T-cell (primary cell): ENCODE results near the gene DAPK1. TPM values are rescaled to one million over a fixed set of nuclear protein-coding genes. Genes with fewer than 3 reads are reported as not detected.

ENCODE experiments used
- ATAC-seq, 4 experiments: fragments of 200-7000 bp in 3 of 4; fragments of 150-1000 bp in 1 of 4; cut with Tn5 transposase; replicated peaks in 1 of 4; 1 replicate in 3 of 4; 2 replicates in 1 of 4; pipeline ENCODE4 v1.10.0; 2021; ENCODE audit warnings: moderate library complexity in 3 of 4, mild to moderate bottlenecking in 2 of 4, moderate number of reproducible peaks in 1 of 4
- CTCF ChIA-PET, 2 donors: fragments of 300-600 bp; sonication (Branson Sonifier 250); formaldehyde crosslinking; loops; one replicate each; lab custom pipeline; 2022; ENCODE audit warnings: antibody characterized with exemption in 2 of 2; lab: Charles Lee
- POLR2A ChIA-PET, 2 donors: fragments of 300-600 bp; sonication (Branson Sonifier 250); formaldehyde crosslinking; loops; one replicate each; lab custom pipeline; 2022; ENCODE audit warnings: antibody characterized with exemption in 2 of 2; lab: Charles Lee
- DNase-seq, 35 experiments: peaks; one replicate each; pipeline versions ENCODE4 v3.0.0 to v3.0.0-alpha.2; 2013 to 2023
- H3K27ac ChIP-seq: one replicate; pipeline ENCODE4 v1.5.1; 2013; ENCODE audit warnings: low read length
- H3K27me3 ChIP-seq, 2 experiments: replicated peaks in 1 of 2; 1 replicate in 1 of 2; 2 replicates in 1 of 2; pipeline versions ENCODE4 v1.6.1 to v1.7.0; 2013; ENCODE audit warnings: low read length in 1 of 2, mixed read lengths in 1 of 2; ENCODE audit not compliant: control insufficient read depth in 2 of 2, insufficient read depth in 2 of 2; ENCODE audit errors: extremely low read depth in 1 of 2
- H3K36me3 ChIP-seq, 2 donors: 1 replicate in 1 of 2; 2 replicates in 1 of 2; pipeline versions ENCODE4 v1.6.1 to v1.7.0; 2013; ENCODE audit warnings: low read length in 1 of 2; ENCODE audit not compliant: control insufficient read depth in 2 of 2, insufficient read depth in 1 of 2; ENCODE audit errors: extremely low read depth in 1 of 2
- H3K4me1 ChIP-seq, 2 experiments: 1 replicate in 1 of 2; 2 replicates in 1 of 2; pipeline versions ENCODE4 v1.6.1 to v1.7.0; 2013; ENCODE audit warnings: low read length in 2 of 2, mixed read lengths in 1 of 2; ENCODE audit not compliant: insufficient read depth in 2 of 2, control insufficient read depth in 1 of 2; ENCODE audit errors: extremely low read depth in 1 of 2
- H3K4me3 ChIP-seq, 2 donors: 1 replicate in 1 of 2; 2 replicates in 1 of 2; pipeline versions ENCODE4 v1.5.1 to v1.7.0; 2013; ENCODE audit warnings: mild to moderate bottlenecking in 2 of 2, low read length in 1 of 2, moderate library complexity in 1 of 2; ENCODE audit not compliant: control insufficient read depth in 1 of 2; ENCODE audit errors: extremely low read depth in 1 of 2
- H3K9me3 ChIP-seq: 2 replicates; pipeline ENCODE4 v1.7.0; 2013
- H3K27ac Mint-ChIP-seq, 2 donors: one replicate each; pipeline ENCODE4 v1.8.0; 2020 to 2021; ENCODE audit warnings: mild to moderate bottlenecking in 2 of 2, mixed read lengths in 2 of 2
- H3K27me3 Mint-ChIP-seq, 2 donors: one replicate each; pipeline ENCODE4 v1.8.0; 2021 to 2022; ENCODE audit warnings: mixed read lengths in 2 of 2
- H3K36me3 Mint-ChIP-seq: one replicate; pipeline ENCODE4 v1.8.0; 2021; ENCODE audit warnings: mixed read lengths
- H3K4me1 Mint-ChIP-seq, 3 donors: one replicate each; pipeline ENCODE4 v1.8.0; 2020 to 2022; ENCODE audit warnings: mixed read lengths in 3 of 3, mild to moderate bottlenecking in 1 of 3
- H3K4me3 Mint-ChIP-seq, 3 donors: one replicate each; pipeline ENCODE4 v1.8.0; 2020 to 2022; ENCODE audit warnings: mild to moderate bottlenecking in 3 of 3, mixed read lengths in 3 of 3, moderate library complexity in 3 of 3
- H3K9me3 Mint-ChIP-seq, 3 donors: one replicate each; pipeline ENCODE4 v1.8.0; 2020 to 2022; ENCODE audit warnings: mixed read lengths in 3 of 3
- WGBS: methylation state at CpG from one replicate; pipeline ENCODE4 v1.1.5; 2013; ENCODE audit warnings: missing lambda C conversion rate; ENCODE audit not compliant: insufficient coverage; 5-methylcytosine and 5-hydroxymethylcytosine counted together
- total RNA-seq, 35 experiments: library from RNA in 6 of 35; stranded (reverse) in 6 of 35; fragments of 120-200 nt in 1 of 35; gene quantifications; one replicate each; pipeline versions ENCODE4 v1.2.1 to v1.2.4 and lab custom pipeline; 2013 to 2026

The DAPK1 gene
- total RNA-seq, 5 donors from 2014 or later (not counting 1 experiment from before 2014, with no cell fraction given): 1.7 to 4.2 (median 2.8) TPM

GRCh38 chr9:87718231-87718630 lies 220.6 kb downstream of the DAPK1 start:
- H3K4me3 ChIP-seq: no peak overlapping the region
- Mint-ChIP-seq H3K4me3 (no peak overlapping the region), H3K4me1 (peaks cover 0 to 5% (median 0%) of the 10 kb centered on the region in 3 donors), H3K27me3 (no peaks in the 10 kb centered on the region), H3K36me3 (no peaks in the 10 kb centered on the region), H3K27ac (no peak overlapping the region), H3K9me3 (no peaks in the 10 kb centered on the region)
- ChIA-PET CTCF (no interaction called here), POLR2A (no interaction called here)
- no peaks in the 10 kb centered on the region for H3K36me3 ChIP-seq
- peaks cover 0 to 7% of the 10 kb centered on the region in 2 experiments for H3K4me1 ChIP-seq
- DNase-seq (no peak), ATAC-seq (no peak)
- H3K27me3 ChIP-seq: no peaks in the 10 kb centered on the region
- no peaks in the 10 kb centered on the region for H3K9me3 ChIP-seq
- 80% methylated on average over 1 of the region's 3 CpGs for WGBS
- no peak overlapping the region for H3K27ac ChIP-seq

DNA sequence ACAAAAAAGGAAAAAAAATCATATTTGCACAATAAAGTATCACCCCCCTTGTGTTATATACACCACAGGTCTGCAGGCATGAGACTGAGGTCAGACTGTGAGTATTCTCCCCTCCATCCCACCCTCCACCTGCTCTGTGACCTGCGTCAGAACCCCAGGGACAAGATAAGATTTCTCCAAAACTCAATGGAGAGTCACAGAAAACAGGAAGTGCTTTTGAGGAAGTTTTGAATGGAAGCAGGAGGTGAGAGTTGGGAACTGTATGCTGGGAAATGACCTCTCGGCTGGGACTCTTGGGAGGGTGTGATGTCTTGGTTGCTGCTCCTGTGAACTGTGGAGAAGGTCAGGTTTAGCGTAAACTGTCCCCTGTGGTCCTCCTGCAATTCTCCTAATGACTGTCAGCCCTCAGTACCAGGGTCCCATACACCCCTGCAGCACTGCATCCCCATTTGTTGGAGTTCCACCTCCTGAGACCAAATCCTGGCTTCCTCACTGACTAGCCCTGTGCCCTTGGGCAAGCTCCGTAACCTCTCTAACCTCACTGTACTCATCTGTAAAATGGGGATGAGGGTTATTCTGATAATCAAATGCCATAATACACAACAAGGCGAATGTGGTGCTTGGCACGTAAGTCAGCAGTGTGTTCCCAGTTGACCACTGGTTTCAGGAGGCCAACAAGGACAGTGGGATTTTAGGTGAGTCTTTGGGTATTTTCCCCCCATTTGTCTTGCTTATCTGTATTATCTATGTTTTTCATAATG lies 221.4 kb downstream of the DAPK1 start:
- Mint-ChIP-seq H3K27me3 (no peaks in the 10 kb centered on the region), H3K9me3 (no peaks in the 10 kb centered on the region), H3K36me3 (no peaks in the 10 kb centered on the region), H3K27ac (no peak overlapping the region), H3K4me3 (no peak overlapping the region), H3K4me1 (no peaks in the 10 kb centered on the region)
- peaks cover 0 to 2% of the 10 kb centered on the region in 2 experiments for H3K27me3 ChIP-seq
- WGBS: 80% methylated on average over 1 of the region's 6 CpGs
- POLR2A ChIA-PET: no interaction called here
- peaks cover 0 to 3% of the 10 kb centered on the region in 2 experiments for H3K4me1 ChIP-seq
- no peak for ATAC-seq
- CTCF ChIA-PET: no interaction called here
- DNase-seq: no peak
- no peak overlapping the region for H3K4me3 ChIP-seq
- H3K36me3 ChIP-seq: no peaks in the 10 kb centered on the region
- H3K27ac ChIP-seq: no peak overlapping the region
- no peaks in the 10 kb centered on the region for H3K9me3 ChIP-seq

GRCh38 chr9:87720173-87720572 lies 222.5 kb downstream of the DAPK1 start:
- Histone ChIP-seq H3K4me3 (no peak overlapping the region), H3K9me3 (no peaks in the 10 kb centered on the region), H3K4me1 (no peaks in the 10 kb centered on the region), H3K36me3 (no peaks in the 10 kb centered on the region), H3K27me3 (peaks cover 0 to 6% of the 10 kb centered on the region in 2 experiments), H3K27ac (no peak overlapping the region)
- no CpG with 5 or more reads among the region's 2 CpGs for WGBS
- ChIA-PET CTCF (no interaction called here), POLR2A (no interaction called here)
- peaks cover 0 to 2% (median under 1%) of the 10 kb centered on the region in 3 donors for H3K4me1 Mint-ChIP-seq
- no peaks in the 10 kb centered on the region for H3K9me3 Mint-ChIP-seq
- H3K36me3 Mint-ChIP-seq: no peaks in the 10 kb centered on the region
- H3K4me3 Mint-ChIP-seq: no peak overlapping the region
- no peak for DNase-seq
- no peak overlapping the region for H3K27ac Mint-ChIP-seq
- ATAC-seq: no peak
- peaks cover 3 to 6% of the 10 kb centered on the region in 2 donors for H3K27me3 Mint-ChIP-seq

DNA sequence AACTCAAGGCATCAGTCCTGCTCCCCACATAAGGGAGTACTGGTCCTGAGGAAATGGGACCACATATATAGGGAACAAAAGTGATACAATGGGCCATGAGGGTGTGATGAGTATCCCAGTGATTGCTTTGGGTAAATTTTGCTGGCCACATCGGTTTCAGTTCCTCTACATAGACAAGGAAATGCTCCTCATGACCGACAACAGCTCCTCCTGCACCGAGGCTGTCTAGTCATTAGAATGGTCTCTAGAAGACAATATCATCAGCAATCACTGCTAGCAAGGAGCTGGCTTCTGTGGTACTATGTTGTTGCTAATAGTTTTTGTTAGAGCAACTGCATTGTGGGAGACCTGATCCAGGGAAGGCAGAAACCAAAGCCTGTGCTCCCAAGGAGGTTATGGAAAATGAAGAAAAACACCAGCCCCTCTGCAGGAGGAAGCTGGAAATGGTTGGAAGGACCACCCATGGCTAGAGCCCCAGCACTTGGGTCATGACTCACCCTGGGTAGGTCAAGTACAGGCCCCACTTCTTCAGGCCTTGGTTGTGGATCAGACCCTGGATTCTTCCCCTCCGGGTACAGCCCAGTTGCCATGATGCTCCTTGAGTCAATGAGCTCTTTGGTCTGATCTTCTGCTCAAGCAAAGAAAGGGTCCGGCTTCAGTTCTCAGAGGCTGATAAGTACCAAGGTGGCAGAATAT lies 224.9 kb downstream of the DAPK1 start:
- H3K4me3 Mint-ChIP-seq: no peak overlapping the region
- ATAC-seq: no peak
- H3K27ac ChIP-seq: no peak overlapping the region
- H3K4me3 ChIP-seq: no peak overlapping the region
- 83% methylated on average over 2 of the region's 5 CpGs for WGBS
- no peaks in the 10 kb centered on the region for H3K9me3 Mint-ChIP-seq
- no peaks in the 10 kb centered on the region for H3K36me3 Mint-ChIP-seq
- H3K4me1 ChIP-seq: peaks cover 3 to 18% of the 10 kb centered on the region in 2 experiments
- POLR2A ChIA-PET: no interaction called here
- H3K4me1 Mint-ChIP-seq: peaks cover 15 to 19% (median 16%) of the 10 kb centered on the region in 3 donors
- peaks cover 3 to 18% of the 10 kb centered on the region in 2 donors for H3K27me3 Mint-ChIP-seq
- DNase-seq: peak in 1 of 35 experiments; percentile 20
- H3K9me3 ChIP-seq: no peaks in the 10 kb centered on the region
- peaks cover 0 to 23% of the 10 kb centered on the region in 2 experiments for H3K27me3 ChIP-seq
- CTCF ChIA-PET: no interaction called here
- peak overlapping the region in 1 of 2 donors; percentile 46 for H3K27ac Mint-ChIP-seq
- no peaks in the 10 kb centered on the region for H3K36me3 ChIP-seq

DNA sequence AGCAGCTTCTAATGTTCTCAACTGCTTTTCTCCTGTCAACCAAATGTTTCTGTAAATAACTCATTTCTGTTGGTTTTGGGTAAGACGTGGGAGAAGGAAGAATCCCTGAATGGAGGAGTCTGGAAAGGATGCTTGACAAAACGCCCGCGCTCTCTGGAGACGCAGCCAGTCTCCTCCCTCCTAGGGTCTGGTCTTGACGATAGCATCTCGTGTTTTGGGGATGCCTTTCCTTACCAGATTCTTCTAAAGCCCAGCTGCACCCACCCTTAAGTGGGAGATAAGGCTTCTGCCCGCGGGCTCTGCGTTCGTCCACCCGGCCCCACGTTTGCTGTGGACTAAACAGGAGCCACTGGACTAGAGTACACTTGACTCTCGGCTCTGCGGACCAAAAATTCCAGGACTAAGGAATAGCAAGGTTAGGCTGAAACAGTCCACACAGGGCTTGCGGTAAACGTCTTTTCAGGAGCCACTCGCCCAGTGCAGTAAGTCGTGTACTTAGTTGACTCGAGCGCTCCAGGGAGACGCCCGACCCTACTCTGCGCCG lies 227.8 kb downstream of the DAPK1 start:
- no peak overlapping the region for H3K27ac ChIP-seq

DNA sequence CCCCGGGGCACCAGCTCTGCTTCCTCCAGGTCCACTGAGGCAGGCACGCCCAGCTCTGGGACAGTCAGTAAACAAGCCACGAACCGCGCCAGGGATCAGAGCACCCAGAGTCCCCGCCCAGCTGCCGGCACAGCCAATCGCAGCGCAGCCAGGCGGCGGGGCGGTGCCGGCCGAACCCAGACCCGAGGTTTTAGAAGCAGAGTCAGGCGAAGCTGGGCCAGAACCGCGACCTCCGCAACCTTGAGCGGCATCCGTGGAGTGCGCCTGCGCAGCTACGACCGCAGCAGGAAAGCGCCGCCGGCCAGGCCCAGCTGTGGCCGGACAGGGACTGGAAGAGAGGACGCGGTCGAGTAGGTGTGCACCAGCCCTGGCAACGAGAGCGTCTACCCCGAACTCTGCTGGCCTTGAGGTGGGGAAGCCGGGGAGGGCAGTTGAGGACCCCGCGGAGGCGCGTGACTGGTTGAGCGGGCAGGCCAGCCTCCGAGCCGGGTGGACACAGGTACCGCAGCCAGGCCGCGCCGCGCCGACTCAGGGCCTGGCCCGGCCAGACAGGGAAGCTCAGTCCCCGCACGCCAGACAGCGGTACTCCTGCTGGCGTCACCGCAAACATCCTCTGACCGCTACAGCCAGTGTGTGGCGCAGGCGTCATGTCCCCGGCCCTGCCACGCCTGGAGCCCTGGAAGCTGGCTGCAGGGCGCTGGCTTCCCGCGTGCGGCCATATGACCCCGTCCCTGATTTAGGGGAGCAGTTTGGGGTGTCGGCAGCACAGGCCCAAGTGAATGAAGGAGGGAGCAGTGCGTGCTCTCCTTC lies 228.4 kb downstream of the DAPK1 start, which contains the start of gene CTSL:
TSS of gene CTSL (plus strand) at position 220 of the 810 bp plus-strand sequence. CDS start 1,485 bp downstream, outside the sequence.
- CTCF ChIA-PET: no interaction called here
- Mint-ChIP-seq H3K27me3 (peaks cover 7 to 18% of the 10 kb centered on the region in 2 donors), H3K36me3 (peaks cover 7% of the 10 kb centered on the region), H3K4me3 (peak within 1 kb of the TSS; percentile 88 to 97 (median 92)), H3K9me3 (no peaks in the 10 kb centered on the region), H3K4me1 (peaks cover 22 to 39% (median 37%) of the 10 kb centered on the region in 3 donors), H3K27ac (peak within 1 kb of the TSS; percentile 92 to 95)
- ATAC-seq (peak; percentile 87 to 94 (median 89)), DNase-seq (peak in 33 of 35 experiments; percentile 13 to 74 (median 29))
- H3K9me3 ChIP-seq: no peaks in the 10 kb centered on the region
- WGBS: 2% methylated on average over 58 of the region's 67 CpGs
- H3K4me1 ChIP-seq: peaks cover 18 to 20% of the 10 kb centered on the region in 2 experiments
- peak within 1 kb of the TSS; percentile 24 for H3K27ac ChIP-seq
- no peaks in the 10 kb centered on the region for H3K36me3 ChIP-seq
- peaks cover 0 to 23% of the 10 kb centered on the region in 2 experiments for H3K27me3 ChIP-seq
- H3K4me3 ChIP-seq: peak within 1 kb of the TSS; percentile 60 to 82
- POLR2A ChIA-PET: no interaction called here

More for the DNA sequence above, 227.8 kb downstream of the DAPK1 start:
- ATAC-seq: no peak
- Histone ChIP-seq H3K4me1 (peaks cover 16 to 18% of the 10 kb centered on the region in 2 experiments), H3K9me3 (no peaks in the 10 kb centered on the region), H3K4me3 (peak overlapping the region; percentile 60 to 82), H3K27me3 (peaks cover 0 to 23% of the 10 kb centered on the region in 2 experiments), H3K36me3 (no peaks in the 10 kb centered on the region)
- Mint-ChIP-seq H3K4me3 (peak overlapping the region; percentile 88 to 97 (median 92)), H3K36me3 (peaks cover 3% of the 10 kb centered on the region), H3K9me3 (no peaks in the 10 kb centered on the region), H3K27ac (peak overlapping the region; percentile 92 to 95), H3K27me3 (peaks cover 7 to 18% of the 10 kb centered on the region in 2 donors), H3K4me1 (peaks cover 22 to 39% (median 35%) of the 10 kb centered on the region in 3 donors)
- CTCF ChIA-PET: no interaction called here
- no peak for DNase-seq
- WGBS: 10% methylated on average over 18 of the region's 25 CpGs
- POLR2A ChIA-PET: no interaction called here
